VCaP (cell line): Measurements from ENCODE around the gene EFHC1.

Experiments
- H3K27ac ChIP-seq: fragments of 450-650 bp; 2 replicates; pipeline ENCODE4 v1.5.1; 2017
- CTCF ChIP-seq: fragments of 450-650 bp; conservative IDR thresholded peaks from 2 replicates; pipeline ENCODE4 v1.5.1; 2017; ENCODE audit warnings: mild to moderate bottlenecking, moderate library complexity

Gene EFHC1

GRCh38 chr6:52522151-52522626 is 102.0 kb downstream of the EFHC1 start:
- peak overlapping the region; percentile 36 for H3K27ac ChIP-seq
- no peak for TF ChIP-seq CTCF

- no peak for TF ChIP-seq CTCF
- H3K27ac ChIP-seq: peak overlapping the region; percentile 36
These were observed 102.5 kb downstream of the EFHC1 start for GRCh38 chr6:52522655-52523054.

- H3K27ac ChIP-seq: peak overlapping the region; percentile 36; the same call in 1 of the 2 replicates
- TF ChIP-seq CTCF: no peak
These were observed 103.4 kb downstream of the EFHC1 start for GRCh38 chr6:52523378-52524142.

GRCh38 chr6:52524918-52525317 is 104.8 kb downstream of the EFHC1 start:
- no peak for TF ChIP-seq CTCF
- H3K27ac ChIP-seq: no peak overlapping the region

GRCh38 chr6:52526634-52527033 is 106.5 kb downstream of the EFHC1 start:
- no peak for TF ChIP-seq CTCF
- H3K27ac ChIP-seq: no peak overlapping the region

GRCh38 chr6:52527436-52527835 is 107.3 kb downstream of the EFHC1 start:
- no peak overlapping the region for H3K27ac ChIP-seq

GRCh38 chr6:52529311-52529710 is 109.2 kb downstream of the EFHC1 start:
- H3K27ac ChIP-seq: no peak overlapping the region
- no peak for TF ChIP-seq CTCF

More at GRCh38 chr6:52527436-52527835, 107.3 kb downstream of the EFHC1 start:
- no peak for TF ChIP-seq CTCF
